Activated CD8-positive, alpha-beta memory T cell treated with anti-CD3 and anti-CD28 coated beads, Interleukin-2, amount 50 U/mL, for 24 hours (primary cell): ENCODE data around the gene LEMD2.

Experiments
- DNase-seq: peaks from one replicate; pipeline ENCODE4 v3.0.0-alpha.2; 2020; ENCODE audit errors: extremely low read depth

LEMD2 gene

DNA sequence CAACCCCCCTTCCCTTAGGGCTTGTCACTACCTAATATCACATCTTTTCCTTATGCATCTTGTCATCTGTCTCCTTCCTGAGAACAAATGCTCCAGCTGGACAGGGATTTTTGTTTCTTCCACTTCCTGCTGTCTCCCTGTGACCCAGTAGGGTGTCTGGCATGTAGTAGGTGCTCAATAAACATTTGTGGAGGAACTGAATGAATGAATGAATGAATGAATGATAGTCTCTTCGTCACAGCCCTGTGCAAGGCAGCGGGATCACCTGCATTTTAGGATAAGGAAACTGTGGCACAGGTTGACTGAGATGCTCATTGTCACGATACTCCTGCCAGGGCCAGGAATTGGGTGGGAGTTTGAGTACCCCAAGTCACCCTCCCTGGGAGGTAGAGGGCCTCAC, 14.2 kb downstream of the LEMD2 start:
- no peak for DNase-seq

DNA sequence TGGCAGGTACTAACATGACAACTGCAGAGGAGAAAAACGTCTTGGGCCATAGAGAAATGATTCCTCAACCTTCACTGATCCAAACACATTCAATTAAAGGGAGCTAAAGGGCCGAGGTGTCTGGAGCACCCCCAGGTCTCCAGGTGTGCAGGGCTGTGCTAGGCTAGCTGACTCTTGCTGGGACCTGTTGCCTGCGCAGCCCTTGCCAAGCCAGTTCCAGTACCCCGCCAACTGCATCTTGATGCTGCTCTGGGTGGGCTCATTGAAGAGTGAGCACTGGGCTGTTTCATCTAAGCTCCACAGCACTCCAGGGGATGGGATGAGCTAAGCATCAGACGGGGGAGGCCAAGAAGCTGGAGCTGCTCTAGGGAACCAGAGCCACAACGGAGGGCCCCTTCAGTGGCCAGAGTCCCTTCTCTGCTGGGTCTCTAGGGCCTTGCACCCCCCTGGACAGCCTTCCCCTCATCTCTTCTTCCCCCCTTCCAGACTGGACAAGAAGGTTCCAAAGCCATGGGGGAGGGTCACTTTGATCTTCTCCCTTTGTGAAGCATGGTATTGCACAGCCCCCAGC, 15.9 kb downstream of the LEMD2 start:
- DNase-seq, result no peak

DNA sequence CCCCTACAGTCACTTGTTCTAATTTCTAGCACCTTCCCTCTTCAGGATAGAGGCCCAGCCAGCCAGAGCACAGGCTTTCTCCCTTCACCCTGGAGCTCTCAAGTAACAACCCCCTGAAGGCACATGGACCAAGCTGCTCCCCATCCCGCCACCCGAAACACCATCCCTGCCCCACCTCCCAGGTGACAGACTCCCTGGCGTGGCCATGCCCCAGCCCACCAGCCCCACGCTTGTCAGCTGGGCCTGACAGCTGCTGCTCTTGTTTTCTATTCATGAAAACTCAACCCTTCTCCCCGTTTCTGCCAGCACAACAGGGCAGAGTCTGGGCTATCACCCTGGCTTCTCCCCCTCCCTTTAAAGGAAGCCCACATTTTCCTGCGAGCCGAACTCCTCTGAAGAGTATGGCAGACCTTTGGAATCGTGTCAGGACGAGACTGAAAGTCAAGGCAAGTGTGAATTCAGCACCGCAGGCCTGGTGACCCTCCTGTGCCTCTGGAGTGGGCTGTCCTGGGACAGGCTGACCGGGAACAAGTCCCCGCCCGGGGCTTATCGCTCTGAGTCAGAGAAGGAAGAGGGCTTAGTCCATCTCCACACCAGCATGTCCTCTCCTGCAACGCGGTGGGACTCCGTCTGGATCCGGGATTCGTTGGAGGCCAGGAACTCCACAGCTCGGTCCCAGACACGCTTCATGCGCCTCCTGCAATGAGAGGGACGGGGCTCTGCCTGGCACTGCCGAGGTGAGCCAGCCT, 16.7 kb downstream of the LEMD2 start:
- DNase-seq, result no peak

DNA sequence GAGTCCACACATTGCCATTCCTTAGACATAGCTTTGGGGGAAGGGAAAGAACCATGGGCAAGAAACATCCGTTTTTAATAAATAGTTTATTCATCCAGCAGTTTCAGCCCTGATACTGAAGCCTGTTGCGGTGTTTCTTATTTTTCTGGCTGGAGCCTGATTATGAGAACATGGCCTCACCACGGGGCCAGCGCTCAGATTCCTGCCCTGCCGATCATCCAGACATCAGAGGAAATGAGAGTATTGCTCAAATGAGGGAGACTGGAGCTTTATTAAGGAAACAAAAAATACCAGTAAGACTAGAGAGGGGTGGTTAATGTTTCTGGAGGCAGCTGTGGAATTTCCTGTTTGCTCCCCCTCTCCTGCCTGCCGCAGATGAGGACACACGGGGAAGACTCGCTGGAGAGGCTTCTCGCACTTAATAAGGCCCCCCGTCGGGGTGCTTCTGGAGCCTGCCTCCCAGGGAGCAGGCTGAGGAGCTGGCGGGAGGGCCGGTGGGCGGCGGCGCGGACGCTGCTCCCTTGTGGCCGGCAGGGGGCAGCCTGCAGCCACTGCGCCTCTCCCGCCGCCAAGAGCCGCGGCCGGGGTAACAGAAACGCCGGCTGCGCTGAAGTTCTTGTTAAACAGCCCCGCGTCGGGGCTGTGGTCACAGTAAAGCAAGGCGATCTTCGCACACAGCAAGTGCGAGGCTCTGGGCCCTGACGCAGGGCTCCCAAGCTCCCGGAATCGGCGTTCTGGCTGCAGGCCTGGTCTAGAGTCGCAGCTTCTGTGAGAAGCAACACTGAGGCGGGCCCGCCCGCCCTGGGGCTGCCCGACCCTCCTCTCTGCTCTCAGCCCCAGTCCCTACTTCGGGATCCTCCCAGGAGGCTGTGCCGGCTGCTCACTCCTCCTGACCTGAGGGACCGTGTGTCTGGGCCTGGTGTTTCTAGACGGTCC, 17.5 kb downstream of the LEMD2 start:
- no peak for DNase-seq

DNA sequence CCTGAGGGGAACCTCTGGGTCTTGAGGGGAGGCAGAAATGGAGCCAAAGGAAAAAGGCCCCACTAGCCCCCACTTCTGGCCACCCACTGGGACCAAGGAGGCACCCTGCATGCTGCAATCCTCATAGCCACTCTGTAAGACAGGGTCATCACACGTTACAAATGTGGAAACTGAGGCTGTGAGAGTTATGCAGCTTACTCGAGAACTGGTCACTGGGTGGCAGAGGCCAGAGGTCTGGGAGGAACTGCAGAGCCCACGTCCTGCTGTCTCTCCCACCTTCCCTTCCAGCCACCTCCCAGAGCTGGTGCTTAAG, 18.1 kb downstream of the LEMD2 start:
- DNase-seq, result no peak

DNA sequence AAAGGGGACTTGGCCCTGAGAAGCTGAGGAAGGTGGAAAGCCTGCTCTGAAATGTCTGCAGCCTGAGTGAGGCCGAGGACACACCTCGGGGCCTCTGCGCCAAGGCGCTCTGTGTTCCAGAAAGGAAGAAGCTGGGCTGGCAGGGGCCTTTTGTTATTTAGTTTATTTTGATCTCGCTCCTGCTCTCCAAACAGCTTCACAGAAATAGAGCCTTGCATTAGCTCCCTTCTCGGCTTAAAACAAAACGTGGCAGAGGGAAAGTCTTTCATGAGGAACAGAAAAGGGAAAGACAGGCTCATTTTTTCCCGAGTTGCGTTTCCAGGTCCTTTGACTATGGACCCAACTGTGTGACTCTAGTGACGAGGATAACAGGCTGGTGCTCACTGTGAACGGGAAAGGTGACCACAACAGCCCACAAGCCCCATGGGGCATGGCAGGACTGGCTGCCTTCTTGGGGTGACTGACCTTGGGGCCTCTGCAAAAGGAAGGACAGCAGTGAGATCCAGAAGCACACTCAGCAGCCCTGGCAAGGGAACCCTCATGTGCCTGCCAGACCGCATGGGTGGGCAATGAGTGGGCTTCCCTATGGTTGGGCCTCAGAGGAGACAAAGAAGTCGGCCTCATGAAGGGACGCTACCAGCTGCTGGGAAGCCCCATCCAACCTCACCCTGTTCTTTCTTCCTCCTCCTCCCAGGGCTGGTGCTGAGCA, 18.7 kb downstream of the LEMD2 start:
- no peak for DNase-seq

DNA sequence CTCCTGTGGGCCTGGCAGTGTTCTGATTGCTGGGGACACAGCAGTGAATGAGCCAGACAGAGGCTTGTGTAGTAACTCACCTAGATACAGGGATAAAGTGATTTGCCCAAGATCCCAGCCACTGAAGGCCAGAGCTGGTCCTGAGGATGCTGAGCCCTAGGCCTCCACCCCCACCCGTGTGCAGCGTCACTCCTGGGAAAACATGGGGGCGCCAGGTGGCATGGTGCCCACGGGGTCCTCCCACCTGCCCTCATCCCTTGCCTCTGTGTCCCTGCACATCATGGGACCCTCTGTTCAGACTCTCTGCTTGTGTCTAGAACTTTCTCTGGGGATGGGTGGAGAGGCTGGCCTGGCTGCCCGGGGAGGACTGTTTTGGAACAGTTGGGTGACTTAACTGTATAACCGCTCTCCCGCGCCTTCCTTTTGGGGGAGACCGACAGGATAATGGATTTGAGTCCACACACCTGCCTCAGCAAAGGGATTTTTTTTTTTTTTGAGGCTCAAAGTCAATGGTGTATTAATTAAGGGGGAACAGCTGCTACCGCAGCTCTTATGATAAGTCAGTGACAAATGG, 19.6 kb downstream of the LEMD2 start:
- no peak for DNase-seq

DNA sequence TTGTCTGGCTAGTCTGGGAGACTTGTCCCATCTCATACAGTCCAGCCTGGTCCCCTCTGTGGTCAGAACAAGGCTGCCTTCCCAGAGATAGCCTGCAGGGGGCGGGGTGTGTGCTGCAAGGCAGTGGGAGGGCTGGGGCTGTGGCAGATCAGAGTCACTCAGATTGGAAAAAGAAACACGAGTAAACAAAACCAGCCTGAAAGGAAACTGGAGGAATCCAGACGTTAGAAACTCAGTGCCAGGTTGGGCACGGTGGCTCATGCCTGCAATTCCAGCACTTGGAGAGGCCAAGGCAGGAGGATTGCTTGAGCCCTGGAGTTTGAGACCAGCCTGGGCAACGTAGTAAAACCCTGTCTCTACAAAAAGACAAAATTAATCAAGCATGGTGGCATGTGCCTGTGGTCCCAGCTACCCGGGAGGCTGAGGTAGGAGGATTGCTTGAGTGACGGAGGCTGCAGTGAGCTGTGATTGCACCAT, 20.2 kb downstream of the LEMD2 start:
- no peak for DNase-seq

DNA sequence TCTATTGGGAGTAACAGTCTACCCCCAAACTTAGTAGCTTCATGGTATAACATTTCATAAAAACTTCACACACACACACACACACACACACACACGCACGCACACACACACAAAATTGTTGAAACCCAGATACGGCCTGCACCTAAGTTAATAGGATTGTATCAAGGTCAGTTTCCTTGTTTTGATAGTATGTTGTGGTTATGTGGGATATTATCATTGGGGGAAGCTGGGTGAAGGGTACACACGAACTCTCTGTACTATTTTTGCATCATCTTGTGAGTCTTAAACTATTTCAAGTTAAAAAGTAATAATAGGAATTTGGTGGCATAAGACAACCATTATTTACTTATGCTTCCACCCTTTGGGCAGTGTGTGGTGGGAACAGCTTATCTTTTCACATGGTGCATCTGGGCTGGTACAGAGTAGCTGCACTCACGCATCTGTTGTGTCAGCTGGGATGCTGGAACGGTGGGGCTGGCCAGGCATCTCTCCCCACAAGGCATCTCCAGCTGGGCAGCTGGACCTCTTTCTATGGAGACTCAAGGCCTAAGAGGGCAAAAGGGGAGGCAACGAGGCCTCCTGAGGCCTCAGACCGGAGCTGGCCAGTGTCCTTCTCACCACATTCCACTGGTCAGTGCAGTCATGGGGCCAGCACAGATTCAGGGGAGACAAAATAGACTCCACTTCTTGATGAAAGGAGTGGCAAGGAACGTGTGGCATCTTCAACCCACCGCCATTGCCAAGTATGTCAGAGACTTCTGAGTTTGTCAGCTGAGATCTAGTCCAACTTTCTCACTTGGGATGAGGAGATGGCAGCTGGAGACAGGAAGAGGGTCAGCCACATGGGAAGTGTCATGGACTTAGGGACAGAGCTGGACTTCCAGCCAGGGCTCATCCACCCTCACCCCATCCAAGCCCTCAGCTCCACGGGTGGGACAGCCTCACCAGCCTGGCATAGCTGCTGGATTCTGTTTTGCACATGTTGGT, 21.7 kb downstream of the LEMD2 start:
- DNase-seq, result no peak

DNA sequence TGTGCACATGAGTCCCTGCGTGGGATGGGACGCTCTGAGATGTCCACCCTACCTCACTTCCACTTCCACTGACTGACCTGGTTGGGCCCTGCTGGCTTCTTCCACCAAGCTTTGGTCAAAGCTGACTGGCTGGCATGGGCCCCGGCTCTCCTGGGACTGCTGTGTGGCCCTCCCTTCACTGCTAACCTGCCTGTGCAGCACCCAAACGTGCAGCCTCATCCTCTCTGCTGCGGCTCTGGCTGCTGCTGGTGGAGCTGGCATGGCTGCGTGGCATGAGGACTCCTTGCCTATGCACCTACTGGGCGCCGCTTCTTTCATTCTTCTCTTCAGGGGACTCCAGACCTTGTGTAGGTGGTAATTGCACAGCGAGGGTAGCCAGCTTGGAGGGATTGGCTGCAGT, 23.6 kb downstream of the LEMD2 start:
- DNase-seq, result no peak

DNA sequence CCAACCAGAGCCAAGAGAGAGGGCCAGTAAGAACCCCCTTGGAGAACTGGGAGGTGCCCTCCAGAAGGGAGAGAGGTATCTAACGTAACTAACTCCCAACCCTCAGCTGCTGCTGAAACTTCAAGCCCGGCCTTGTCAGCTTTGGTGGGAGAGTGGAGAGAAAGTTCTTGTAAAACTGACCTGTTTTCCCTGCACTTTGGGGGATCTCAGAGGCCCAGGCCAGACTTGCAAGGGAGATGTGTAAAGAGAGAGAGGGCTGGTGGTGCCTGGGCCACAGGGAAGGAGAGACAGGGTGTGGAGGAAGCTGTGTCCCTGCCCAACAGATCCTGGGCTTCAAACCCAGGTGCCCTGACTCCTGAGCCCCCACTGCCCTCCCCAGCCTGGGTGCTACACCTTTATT, 24.9 kb downstream of the LEMD2 start:
- no peak for DNase-seq

DNA sequence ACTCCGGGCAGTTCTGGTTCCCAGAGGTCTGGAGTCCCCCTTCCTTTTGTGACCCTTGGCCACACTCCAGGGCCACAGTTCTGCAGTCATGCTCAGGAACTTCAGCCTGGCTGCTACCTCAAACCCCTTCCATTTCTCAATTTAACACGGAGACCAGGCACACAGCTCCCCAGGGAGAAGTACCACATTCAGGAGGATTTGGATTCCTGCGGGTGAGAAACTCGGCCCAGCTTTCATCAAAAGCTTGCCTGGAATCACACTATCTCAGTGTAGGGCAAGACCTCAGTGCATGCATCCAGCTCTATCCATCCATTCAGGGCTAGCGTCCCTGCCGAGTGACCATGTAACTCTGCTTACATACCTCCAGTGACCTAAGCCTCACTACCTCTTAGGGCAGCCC, 25.4 kb downstream of the LEMD2 start:
- no peak for DNase-seq

DNA sequence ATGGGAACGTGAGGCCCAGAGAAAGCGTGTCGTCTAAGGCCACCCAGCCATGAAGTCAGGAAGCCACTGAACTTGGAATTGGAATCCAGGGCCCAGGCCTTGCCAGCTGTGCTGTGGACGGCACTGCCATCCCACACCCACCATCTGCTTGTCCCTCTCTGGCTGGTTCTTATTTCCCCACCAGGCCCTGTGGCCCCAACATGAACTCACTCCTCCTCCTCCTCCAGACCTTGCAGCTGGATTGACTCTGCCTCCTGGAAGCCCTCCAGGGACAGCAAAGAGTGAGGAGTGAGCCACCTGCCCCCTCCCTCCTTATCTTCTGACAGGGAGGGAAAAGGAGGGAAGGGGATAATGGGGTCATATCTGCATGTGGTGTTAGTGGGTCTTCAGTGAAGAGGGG, 26.2 kb downstream of the LEMD2 start:
- no peak for DNase-seq

DNA sequence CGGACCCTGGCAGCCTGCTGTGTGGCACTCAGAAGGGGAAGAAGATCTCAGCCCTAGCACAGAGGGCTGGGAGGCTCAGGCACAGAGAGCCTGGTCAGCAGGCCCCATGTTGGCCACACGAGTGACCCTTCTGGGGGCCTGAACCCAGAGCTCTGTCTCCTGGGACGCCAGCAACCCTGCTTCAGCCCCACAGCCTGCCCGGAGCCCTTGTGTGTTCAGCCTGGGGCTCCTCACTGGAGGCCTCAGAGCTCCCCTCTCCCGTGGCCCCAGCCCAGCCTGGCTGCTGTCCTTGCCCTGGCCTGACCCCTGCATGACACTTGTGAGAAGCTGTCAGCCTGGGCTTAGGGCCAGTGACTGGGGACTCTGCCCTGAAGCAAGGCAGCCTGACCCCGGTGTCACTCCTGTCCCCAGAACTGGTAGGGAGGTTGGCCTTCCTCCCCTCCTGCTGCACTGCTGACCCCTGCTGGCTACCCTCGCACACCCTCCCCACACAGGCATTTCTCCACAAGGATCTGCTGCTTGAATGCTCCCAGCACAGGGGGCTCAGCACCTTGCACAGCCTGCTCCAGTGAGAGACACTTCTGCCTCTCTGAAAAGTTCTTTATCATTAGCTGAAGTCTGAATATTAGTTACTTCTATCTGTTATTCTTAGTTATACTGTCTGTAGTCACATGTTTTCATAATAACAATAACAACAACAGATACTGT, 26.9 kb downstream of the LEMD2 start:
- no peak for DNase-seq

DNA sequence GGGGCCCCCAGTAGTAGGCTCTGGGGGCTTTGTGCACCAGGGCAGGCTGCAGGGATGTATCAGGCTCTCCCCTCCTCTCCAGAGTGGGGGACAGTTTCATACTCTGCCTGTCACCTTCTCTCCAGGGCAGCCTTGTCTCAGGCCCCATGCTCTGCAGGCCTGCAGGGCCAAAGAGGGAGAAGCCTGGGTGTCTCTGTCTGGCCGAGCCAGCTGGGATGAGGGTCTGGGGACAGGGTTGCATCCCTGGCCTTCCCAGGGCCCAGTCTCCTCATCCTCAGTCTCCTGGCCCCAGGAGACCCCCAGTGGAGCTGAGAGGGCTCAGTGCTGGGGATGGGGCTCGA, 27.4 kb downstream of the LEMD2 start:
- no peak for DNase-seq

DNA sequence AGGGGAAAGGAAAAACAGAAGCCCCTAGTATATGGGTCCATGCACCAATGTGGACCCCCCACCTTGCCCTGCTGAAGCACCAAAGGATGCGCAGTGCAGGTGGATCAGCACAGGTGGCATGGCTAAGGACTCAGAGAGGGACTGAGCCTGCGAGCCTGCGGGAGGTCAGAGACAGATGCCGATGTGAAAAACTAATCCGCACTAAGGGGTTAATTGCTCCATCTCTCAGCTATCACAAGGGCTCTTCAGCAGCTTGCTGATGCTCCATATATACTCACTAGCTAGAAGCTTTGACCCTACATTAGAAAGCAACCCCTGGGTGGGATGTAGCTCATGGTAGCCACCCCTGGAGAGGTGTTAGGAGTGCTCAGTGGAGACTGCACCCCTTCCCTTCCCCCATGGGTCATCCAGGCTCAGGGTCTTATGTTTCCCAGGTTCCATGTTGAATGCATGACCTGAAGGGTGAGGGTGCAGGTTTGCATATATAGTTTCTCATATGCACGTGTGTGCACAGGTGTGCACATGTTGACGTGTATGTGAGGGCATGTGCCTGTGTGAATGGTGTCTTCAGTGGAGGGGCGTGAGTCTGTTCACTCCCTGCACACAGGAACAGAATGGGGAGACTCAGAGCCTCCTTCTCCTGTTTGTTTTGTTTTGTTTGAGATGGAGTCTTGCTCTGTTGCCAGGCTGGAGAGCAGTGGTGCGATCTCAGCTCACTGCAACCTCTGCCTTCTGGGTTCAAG, 28.9 kb downstream of the LEMD2 start:
- no peak for DNase-seq

DNA sequence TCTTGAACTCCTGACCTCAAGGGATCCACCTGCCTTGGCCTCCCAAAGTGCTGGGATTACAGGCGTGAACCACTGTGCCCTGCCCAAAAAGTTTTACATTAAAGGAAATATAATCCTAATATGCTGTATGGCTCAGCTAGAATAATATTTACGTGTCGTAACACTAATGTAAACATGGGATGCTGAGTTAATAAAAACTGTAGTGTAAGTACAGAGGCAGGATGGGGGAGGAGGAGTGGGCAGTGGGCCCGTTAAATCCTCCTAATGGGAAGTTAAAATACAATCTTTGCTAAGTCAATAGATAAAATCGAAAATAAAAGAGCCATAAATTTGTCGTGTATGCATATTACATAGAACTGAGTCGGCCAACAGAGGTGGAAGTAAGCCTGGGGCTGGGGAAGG, 30.1 kb downstream of the LEMD2 start:
- no peak for DNase-seq

DNA sequence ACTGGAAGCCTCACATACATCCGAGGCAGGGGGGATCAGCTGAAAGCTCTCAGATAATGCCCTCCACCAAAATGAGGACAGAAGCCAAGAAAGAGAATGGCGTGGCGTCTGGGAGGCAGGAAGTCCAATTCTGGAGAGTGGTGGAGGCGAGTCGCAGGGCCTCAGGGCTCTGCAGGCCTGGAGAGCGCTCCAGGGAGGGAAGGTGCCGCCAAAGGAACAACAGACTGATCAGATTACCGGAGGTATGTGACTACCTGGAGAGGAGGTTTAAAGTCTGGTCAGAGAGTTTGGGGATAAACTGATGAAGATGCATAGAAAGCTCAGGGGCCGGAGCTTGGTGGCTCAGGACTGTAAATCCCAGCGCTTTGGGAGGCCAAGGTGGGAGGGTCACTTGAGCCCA, 31.0 kb downstream of the LEMD2 start:
- no peak for DNase-seq

DNA sequence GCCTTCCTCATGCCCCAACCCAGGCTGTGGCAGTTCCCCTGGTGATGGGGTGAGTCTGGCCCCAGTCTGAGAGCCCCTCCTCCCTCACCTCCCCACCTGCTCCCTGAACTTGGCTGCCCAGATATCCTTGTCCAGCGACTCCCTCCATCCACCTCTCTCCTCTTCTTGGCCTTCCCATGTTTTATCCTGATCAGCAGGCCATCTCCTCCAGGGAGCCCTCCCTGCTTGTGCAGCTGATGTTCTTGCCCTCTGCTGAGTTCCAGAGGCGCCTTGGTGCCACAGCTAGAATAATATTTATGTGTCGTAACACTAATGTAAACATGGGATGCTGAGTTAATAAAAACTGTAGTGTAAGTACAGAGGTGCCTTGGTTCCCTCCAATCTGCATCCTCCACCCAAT, 31.8 kb downstream of the LEMD2 start:
- no peak for DNase-seq
